Uterus (tissue), 2 donors: ENCODE results near the gene GAD1.

ENCODE experiments used
- POLR2A ChIP-seq, 2 donors: fragments of 450-650 bp; IDR thresholded peaks; one replicate each; pipeline ENCODE4 v1.6.1; 2016; ENCODE audit warnings: antibody characterized with exemption in 2 of 2, mild to moderate bottlenecking in 1 of 2, moderate library complexity in 1 of 2
- TF ChIP-seq, protein P1 (sequence below), 4 experiments: fragments of 200-600 bp in 2 of 4; fragments of 450-650 bp in 2 of 4; sonication (generic) in 2 of 4; IDR thresholded peaks; one replicate each; pipeline ENCODE4 v1.5.1; 2016 to 2019; ENCODE audit warnings: antibody characterized with exemption in 4 of 4, mild to moderate bottlenecking in 2 of 4, moderate library complexity in 1 of 4

DNA sequence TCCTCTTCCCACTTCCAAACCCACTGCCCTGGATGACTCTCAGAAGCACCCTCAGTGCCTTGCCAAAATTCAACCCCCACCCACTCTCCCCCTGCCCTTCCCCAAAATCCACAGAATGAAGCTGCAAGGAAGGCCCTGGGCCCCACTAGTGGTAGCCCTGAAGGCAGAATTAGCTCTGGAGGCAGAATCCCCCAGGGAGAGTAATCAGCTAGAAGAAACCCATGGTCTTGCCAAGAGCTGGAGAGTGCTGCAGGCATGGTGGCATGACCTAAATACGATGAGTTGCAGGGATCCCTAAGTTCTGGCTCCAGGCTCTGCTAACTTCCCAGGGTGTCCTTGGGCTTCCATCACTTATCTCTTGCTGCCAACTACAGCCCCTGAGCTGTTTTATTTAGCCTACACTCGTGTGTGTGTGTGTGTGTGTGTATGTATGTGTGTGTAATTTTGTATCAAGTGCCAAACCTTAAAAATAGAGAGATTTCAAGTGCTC, 7.9 kb downstream of the GAD1 start:
- TF ChIP-seq, protein P1, sequence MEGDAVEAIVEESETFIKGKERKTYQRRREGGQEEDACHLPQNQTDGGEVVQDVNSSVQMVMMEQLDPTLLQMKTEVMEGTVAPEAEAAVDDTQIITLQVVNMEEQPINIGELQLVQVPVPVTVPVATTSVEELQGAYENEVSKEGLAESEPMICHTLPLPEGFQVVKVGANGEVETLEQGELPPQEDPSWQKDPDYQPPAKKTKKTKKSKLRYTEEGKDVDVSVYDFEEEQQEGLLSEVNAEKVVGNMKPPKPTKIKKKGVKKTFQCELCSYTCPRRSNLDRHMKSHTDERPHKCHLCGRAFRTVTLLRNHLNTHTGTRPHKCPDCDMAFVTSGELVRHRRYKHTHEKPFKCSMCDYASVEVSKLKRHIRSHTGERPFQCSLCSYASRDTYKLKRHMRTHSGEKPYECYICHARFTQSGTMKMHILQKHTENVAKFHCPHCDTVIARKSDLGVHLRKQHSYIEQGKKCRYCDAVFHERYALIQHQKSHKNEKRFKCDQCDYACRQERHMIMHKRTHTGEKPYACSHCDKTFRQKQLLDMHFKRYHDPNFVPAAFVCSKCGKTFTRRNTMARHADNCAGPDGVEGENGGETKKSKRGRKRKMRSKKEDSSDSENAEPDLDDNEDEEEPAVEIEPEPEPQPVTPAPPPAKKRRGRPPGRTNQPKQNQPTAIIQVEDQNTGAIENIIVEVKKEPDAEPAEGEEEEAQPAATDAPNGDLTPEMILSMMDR (IDR thresholded peaks at IDR 0.05): no peak
- TF ChIP-seq POLR2A (IDR thresholded peaks at IDR 0.05): no peak
